ENCODE measurements around the gene C1QTNF4.

The C1QTNF4 gene

DNA sequence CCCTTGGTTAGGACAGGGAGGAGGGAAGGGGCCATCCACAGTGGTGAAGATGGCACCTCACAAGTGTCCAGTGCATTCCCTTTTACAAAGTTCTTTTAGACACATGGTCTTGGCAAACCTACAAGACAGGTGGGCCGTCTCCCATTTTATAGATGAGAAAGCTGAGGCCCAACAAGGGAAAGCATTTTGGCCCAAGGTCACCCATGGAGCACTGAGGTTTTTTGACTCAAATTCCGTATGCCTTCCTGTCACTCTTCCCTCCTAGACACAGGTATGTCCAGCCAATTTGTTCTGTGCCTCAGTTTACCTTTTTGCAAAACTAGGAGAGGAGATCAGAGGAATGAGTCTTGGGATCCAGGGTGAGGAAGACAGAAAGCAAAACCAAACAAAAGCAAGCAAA lies 1.2 kb downstream of the C1QTNF4 start:
- no peak for DNase-seq (ENCODE audit: low spot score)

- DNase-seq (ENCODE audit: low spot score): no peak
Measured at GRCh38 chr11:47592251-47592650, 2.0 kb downstream of the C1QTNF4 start.

- DNase-seq (ENCODE audit: low spot score): no peak
Measured at GRCh38 chr11:47591764-47592163, 2.4 kb downstream of the C1QTNF4 start.

DNA sequence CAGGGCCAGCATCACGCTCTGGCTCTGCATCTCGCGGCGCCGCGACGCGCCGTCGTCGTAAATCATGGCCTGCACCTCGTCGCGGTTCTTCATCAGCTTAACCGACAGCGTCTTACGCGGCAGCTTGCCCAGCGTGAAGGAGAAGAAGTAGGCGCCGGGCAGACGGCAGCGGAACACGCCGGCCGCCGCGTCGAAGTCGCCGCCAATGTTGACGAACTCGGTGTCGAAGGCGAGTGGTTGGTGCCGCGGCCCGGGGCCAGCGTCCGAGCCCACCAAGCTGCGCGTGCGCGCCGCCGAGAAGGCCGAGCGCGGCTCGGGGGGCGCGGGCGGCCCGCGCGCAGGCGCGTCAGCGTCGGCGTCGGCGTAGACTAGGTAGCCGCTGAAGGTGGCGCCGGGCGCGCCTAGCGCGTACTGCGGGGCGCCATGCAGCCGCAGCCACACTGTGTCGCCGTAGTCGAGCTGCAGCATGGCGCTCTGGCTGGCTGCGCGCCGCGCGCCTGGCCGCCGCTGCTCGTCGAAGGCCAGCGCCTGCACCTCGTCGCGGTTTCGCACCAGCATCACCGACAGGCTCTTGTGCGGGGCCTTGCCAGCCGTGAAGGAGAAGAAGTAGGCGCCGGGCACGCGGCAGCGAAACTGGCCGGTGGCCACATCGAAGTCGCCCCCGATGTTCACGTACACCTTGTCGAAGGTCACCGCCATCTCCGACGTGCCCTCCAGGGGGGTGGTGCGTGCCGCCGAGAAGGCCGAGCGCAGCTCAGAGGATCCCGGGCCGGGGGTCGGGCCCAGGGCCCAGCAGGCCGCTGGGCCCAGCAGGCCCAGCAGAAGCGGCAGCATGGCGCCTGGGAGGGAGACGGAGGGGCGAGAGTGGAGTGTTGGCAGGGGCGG lies 4.0 kb downstream of the C1QTNF4 start:
- no peak for DNase-seq (ENCODE audit: low spot score)

GRCh38 chr11:47589584-47589976 lies 4.6 kb downstream of the C1QTNF4 start:
- no peak for DNase-seq (ENCODE audit: low spot score)

DNA sequence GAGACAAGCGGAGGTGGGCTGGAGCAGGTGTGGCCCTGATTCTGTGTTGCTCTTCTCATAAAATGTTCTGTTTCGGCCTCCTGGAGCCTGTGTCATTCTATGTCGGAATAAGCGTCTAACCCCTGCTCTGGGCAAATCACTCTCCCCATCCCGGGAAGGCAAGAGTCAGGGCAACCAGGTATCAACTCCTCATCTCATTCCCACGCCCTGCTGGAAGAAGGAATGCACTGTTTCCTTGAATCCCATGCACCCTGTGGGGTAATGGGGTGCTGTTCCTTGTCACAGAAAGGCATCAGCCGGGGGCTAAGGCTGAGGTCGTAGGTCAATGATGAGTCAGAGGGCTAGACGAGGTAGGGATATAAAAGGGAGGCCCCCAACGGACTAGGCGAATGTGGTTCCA lies 5.1 kb downstream of the C1QTNF4 start:
- no peak for DNase-seq (ENCODE audit: low spot score)

- DNase-seq (ENCODE audit: low spot score): no peak
Measured at GRCh38 chr11:47587723-47588326, 6.4 kb downstream of the C1QTNF4 start.

- DNase-seq (ENCODE audit: low spot score): no peak
Measured at GRCh38 chr11:47587039-47587716, 7.0 kb downstream of the C1QTNF4 start.

GRCh38 chr11:47586098-47586855 lies 7.9 kb downstream of the C1QTNF4 start, which contains the start of gene FAM180B:
Gene FAM180B (plus strand): TSS chr11:47586678. CDS start chr11:47586769, 91 bp downstream.
- no peak for DNase-seq (ENCODE audit: low spot score)

DNA sequence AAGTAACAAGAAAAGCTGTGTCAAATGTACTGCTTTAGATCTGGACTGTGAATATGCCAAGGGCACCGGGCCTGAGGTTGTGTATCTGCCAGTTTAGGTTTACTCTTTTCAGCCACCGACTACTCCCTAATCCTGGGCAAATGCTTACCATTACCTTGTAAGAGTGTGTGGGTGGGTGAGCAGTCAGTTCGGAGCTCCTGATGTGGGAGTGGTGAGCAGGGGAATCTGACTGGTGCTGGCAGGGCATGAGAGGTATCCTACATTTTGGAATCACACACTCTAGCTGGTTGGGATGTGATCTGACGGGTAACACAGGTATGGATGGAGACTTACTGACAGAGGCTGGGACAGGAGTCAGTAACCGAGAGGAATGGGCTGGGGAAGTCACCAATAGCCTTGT lies 10.4 kb downstream of the C1QTNF4 start:
- DNase-seq (ENCODE audit: low spot score): no peak

GRCh38 chr11:47578524-47579494 lies 15.4 kb downstream of the C1QTNF4 start, which contains the start of the genes KBTBD4 and NDUFS3:
Gene KBTBD4 (minus strand): TSS chr11:47578970. CDS start chr11:47578951, 19 bp downstream.
Gene NDUFS3 (plus strand): TSS chr11:47579074. CDS start chr11:47579092, 18 bp downstream.
- peak; percentile 90 for DNase-seq (ENCODE audit: low spot score)

GRCh38 chr11:47577460-47578041 lies 16.7 kb downstream of the C1QTNF4 start:
- DNase-seq (ENCODE audit: low spot score): no peak

DNA sequence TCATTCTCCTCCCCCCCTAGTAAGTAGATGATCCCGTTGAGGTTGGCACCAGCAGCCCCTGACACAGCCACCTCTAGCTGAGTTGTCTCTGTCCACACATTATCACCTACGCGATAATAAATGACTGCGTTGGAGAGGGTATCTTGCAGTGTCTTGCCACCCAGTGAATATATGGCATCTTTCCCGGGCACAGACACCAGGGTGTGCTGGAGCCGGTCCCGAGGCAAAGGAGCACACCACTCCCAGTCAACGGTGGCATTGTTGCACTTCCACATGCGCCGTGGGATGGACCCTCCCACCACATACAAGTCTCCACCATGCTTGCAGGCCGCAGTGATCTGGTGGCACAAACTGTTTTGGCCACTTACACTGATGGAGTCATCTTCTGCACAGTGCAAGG lies 20.9 kb downstream of the C1QTNF4 start:
- no peak for DNase-seq (ENCODE audit: low spot score)

DNA sequence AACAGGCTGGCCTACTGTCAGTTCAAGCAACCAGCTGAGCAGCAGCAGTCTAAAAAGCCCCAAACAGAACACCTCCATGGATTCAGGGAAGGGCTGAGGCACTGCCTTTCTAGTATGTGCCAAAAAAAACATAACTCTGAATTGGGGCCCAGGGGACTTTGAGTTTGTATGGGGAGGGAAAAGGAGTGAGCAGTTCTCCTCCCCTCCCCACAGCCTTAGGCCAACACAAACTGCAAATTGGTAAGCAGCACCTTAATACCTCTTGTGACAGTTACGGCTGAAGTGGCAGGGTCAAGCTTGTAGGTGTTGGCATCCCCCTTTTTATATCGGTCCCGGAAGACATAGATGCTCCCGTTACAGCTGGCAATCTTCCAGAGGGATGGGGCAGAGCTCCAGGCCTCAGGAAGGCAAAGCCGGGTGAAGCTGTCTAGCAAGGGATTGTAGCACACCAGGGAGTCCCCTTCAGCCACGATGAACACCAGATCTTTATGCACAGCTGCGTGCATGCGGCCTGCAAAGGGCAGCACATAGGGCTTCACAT lies 21.4 kb downstream of the C1QTNF4 start:
- no peak for DNase-seq (ENCODE audit: low spot score)

DNA sequence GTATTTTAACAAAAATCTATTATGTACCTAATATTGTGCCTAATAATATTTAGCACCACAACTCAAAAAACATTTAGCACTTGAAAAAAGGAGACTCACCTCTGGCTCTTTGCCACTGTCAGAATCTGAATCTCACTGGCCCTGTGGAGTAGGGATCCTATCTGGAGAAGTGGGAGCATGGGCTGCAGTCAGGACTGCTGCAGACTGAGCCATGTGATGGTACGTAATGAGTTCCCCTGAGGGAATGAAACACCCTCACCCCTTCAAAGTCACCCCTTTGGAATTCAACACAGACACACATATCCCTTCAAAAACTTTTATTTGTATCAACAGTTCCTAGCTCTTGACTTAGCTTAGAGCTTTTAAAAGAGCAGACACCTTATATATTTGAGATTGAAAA lies 22.3 kb downstream of the C1QTNF4 start:
- no peak for DNase-seq (ENCODE audit: low spot score)

DNA sequence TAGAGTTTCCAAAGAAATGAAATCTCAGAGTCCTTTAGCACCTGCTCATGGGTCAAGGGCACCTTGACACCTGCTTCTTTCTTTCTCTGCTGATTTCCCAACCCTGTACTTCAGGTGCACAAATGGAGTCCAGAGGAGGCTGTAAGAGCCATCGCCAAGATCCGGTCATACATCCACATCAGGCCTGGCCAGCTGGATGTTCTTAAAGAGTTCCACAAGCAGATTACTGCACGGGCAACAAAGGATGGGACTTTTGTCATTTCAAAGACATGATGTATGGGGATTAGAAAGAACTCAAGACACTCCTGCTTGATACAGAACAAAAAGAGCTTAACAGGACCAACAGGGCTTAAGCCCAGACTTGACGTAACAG lies 22.9 kb downstream of the C1QTNF4 start:
- DNase-seq (ENCODE audit: low spot score): no peak

GRCh38 chr11:47570651-47571356 lies 23.4 kb downstream of the C1QTNF4 start:
- DNase-seq (ENCODE audit: low spot score): no peak

DNA sequence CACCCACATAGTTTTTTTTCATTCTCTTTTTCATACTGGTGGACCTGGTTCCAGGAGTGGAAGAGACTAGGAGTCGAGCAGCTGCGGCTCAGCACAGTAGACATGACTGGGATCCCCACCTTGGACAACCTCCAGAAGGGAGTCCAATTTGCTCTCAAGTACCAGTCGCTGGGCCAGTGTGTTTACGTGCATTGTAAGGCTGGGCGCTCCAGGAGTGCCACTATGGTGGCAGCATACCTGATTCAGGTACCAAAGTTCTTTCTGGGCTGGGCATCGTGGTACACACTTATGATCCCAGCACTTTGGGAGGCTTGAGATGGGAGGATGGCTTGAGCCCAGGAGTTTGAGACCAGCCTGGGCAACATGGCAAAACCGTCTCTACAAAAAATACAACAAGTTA lies 24.6 kb downstream of the C1QTNF4 start:
- no peak for DNase-seq (ENCODE audit: low spot score)

GRCh38 chr11:47566149-47566698 lies 28.0 kb downstream of the C1QTNF4 start:
- no peak for DNase-seq (ENCODE audit: low spot score)
